DOHH2 (cell line): ENCODE data around the gene SPTBN4.
A peak's percentile ranks its signal among the peaks of the same experiment; 100 is the strongest.
"Not testable (repeated sequence)": the region's sequence is repeated elsewhere in the genome, so short reads cannot be mapped to it uniquely, and the experiment has no call there.

ENCODE experiments used
- H3F3A ChIP-seq: fragments of 200-600 bp; sonication (generic), shearing (Covaris generic); 2 replicates; pipeline ENCODE4 v1.6.0; 2016; ENCODE audit warnings: antibody characterized with exemption, mild to moderate bottlenecking; ENCODE audit not compliant: control insufficient read depth, insufficient read depth
- H3K27ac ChIP-seq: fragments of 200-600 bp; sonication (generic); 2 replicates; pipeline ENCODE4 v1.5.1; 2014; ENCODE audit warnings: low read depth, mild to moderate bottlenecking, low read length, moderate library complexity
- H3K27me3 ChIP-seq: fragments of 200-600 bp; sonication (generic); 2 replicates; pipeline ENCODE4 v1.6.1; 2014; ENCODE audit warnings: mild to moderate bottlenecking, low read length, mixed read lengths; ENCODE audit not compliant: control insufficient read depth
- H3K36me3 ChIP-seq: fragments of 200-600 bp; sonication (generic); 2 replicates; pipeline ENCODE4 v1.6.1; 2014; ENCODE audit warnings: mild to moderate bottlenecking, low read length, moderate library complexity, mixed read lengths; ENCODE audit not compliant: control insufficient read depth
- H3K4me1 ChIP-seq: fragments of 200-600 bp; sonication (generic); 2 replicates; pipeline ENCODE4 v1.6.1; 2014; ENCODE audit warnings: mild to moderate bottlenecking, low read length, mixed read lengths; ENCODE audit not compliant: control insufficient read depth
- H3K4me2 ChIP-seq: fragments of 200-600 bp; sonication (generic); 2 replicates; pipeline ENCODE4 v1.6.0; 2014; ENCODE audit warnings: mild to moderate bottlenecking, low read length, moderate library complexity
- H3K4me3 ChIP-seq: fragments of 200-600 bp; sonication (generic); 2 replicates; pipeline ENCODE4 v1.5.1; 2014; ENCODE audit warnings: mild to moderate bottlenecking, low read length, mixed read lengths
- H3K79me2 ChIP-seq: fragments of 200-600 bp; sonication (generic); 2 replicates; pipeline ENCODE4 v1.6.1; 2014; ENCODE audit warnings: mild to moderate bottlenecking, low read length, mixed read lengths; ENCODE audit not compliant: control insufficient read depth
- H3K9me2 ChIP-seq: fragments of 200-600 bp; sonication (generic); replicated peaks from 2 replicates; pipeline ENCODE4 v1.6.1; 2014; ENCODE audit warnings: mild to moderate bottlenecking, low read length, mixed read lengths; ENCODE audit not compliant: control insufficient read depth
- H3K9me3 ChIP-seq: fragments of 200-600 bp; sonication (generic); 2 replicates; pipeline ENCODE4 v1.6.1; 2014; ENCODE audit warnings: antibody characterized with exemption, low read length, mixed read lengths; ENCODE audit not compliant: control insufficient read depth, insufficient read depth
- H4K20me1 ChIP-seq: fragments of 200-600 bp; sonication (generic); 2 replicates; pipeline ENCODE4 v1.6.0; 2014; ENCODE audit warnings: low read depth, mild to moderate bottlenecking, antibody characterized with exemption, low read length, moderate library complexity; ENCODE audit not compliant: control insufficient read depth, insufficient read depth
- EZH2phosphoT487 ChIP-seq: fragments of 200-600 bp; sonication (generic); IDR thresholded peaks from 2 replicates; pipeline ENCODE4 v1.6.1; 2017; ENCODE audit warnings: borderline replicate concordance, mild to moderate bottlenecking, antibody characterized with exemption, low read length, moderate library complexity, mixed read lengths
- TF ChIP-seq, protein P1 (sequence below): fragments of 200-600 bp; sonication (generic); IDR thresholded peaks from one replicate; pipeline ENCODE4 v1.5.1; 2014; ENCODE audit warnings: antibody characterized with exemption, mild to moderate bottlenecking, low read depth, low read length; ENCODE audit not compliant: poor library complexity, severe bottlenecking

The SPTBN4 gene

DNA sequence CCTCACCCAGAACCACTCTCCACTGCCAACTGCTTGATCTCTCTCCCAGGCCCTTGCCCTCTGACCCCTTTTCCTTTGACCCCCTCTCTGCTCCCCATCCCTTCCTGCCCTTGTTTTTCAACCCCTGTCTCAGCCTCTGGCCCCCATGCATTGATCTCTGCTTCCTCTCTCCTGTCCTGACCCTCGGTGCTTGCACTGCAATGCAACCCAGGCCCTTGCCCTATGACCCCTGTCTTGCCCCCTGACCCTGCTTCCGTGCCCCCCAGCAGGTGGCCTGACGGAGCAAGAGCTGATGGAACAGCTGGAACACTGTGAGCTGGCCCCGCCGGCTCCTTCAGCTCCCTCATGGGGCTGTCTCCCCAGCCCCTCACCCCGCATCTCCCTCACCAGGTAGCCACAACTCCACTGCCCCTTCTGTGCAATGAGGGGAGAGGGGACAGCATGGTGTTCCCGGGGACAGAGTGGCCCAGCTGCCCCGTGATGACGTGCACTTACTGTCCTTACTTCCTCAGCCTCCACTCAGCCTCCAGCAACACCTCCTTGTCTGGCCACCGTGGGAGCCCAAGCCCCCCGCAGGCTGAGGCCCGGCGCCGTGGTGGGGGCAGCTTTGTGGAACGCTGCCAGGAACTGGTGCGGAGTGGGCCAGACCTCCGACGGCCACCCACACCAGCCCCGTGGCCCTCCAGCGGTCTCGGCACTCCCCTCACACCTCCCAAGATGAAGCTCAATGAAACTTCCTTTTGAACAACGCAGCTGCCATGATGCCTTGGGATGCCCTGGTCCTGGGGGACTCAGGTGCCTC, 123.9 kb downstream of the SPTBN4 start:
- no peak overlapping the region for H3K4me3 ChIP-seq
- H3K4me1 ChIP-seq, result peaks cover 16% of the 10 kb centered on the region
- TF ChIP-seq EZH2phosphoT487, result no peak
- TF ChIP-seq, protein P1, sequence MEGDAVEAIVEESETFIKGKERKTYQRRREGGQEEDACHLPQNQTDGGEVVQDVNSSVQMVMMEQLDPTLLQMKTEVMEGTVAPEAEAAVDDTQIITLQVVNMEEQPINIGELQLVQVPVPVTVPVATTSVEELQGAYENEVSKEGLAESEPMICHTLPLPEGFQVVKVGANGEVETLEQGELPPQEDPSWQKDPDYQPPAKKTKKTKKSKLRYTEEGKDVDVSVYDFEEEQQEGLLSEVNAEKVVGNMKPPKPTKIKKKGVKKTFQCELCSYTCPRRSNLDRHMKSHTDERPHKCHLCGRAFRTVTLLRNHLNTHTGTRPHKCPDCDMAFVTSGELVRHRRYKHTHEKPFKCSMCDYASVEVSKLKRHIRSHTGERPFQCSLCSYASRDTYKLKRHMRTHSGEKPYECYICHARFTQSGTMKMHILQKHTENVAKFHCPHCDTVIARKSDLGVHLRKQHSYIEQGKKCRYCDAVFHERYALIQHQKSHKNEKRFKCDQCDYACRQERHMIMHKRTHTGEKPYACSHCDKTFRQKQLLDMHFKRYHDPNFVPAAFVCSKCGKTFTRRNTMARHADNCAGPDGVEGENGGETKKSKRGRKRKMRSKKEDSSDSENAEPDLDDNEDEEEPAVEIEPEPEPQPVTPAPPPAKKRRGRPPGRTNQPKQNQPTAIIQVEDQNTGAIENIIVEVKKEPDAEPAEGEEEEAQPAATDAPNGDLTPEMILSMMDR, result no peak
- H3K36me3 ChIP-seq, result peaks cover 6% of the 10 kb centered on the region; the same call in 1 of the 2 replicates
- 0 out of 2 replicates have a peak, but pooled peaks cover 4% of the 10 kb centered on the region for H3F3A ChIP-seq
- no peak overlapping the region for H3K4me2 ChIP-seq
- no peaks in the 10 kb centered on the region for H3K9me3 ChIP-seq
- H3K79me2 ChIP-seq, result no peaks in the 10 kb centered on the region
- no peaks in the 10 kb centered on the region for H3K27me3 ChIP-seq
- no peaks in the 10 kb centered on the region for H4K20me1 ChIP-seq
- no peaks in the 10 kb centered on the region for H3K9me2 ChIP-seq
- no peak overlapping the region for H3K27ac ChIP-seq

DNA sequence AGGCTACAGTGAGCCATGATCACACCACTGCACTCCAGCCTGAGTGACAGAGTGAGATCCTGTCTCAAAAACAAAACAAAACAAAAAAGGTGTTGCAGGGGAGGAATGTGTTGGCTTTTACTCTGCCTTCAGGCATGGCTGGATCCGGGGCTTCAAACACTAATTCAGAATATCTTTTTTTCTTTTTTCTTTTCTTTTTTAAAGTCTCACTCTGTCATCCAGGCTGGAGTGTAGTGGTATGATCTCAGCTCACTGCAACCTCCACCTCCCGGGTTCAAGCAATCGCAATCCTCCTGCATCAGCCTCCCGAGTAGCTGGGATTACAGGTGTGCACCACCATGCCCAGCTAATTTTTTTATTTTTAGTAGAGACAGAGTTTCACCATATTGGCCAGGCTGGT, 124.9 kb downstream of the SPTBN4 start:
- peaks cover 16% of the 10 kb centered on the region for H3K4me1 ChIP-seq
- not testable (repeated sequence) for H3K4me3 ChIP-seq, H3K27me3 ChIP-seq, H3K79me2 ChIP-seq, H4K20me1 ChIP-seq, H3K4me2 ChIP-seq, H3K9me3 ChIP-seq, H3K36me3 ChIP-seq, H3K9me2 ChIP-seq, H3F3A ChIP-seq, H3K27ac ChIP-seq

DNA sequence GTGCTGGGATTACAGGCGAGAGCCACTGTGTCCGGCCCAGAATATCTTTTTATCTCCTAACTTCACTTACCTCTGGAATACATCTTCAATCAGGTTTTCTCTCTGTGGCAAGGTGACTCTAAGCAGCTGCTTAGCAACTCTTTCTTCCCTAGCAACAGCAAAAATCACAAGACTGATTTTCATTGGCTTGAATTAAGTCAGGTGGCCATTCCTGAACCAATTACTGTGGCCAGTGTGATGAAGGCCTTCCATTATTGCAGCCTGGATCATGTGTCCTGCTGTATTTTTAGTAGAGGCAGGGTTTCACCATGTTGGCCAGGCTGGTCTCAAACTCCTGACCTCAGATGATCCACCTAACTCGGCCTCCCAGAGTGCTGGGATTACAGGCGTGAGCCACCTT, 125.4 kb downstream of the SPTBN4 start:
- no peak overlapping the region for H3K4me2 ChIP-seq
- TF ChIP-seq, protein P1, result no peak
- TF ChIP-seq EZH2phosphoT487, result no peak
- no peaks in the 10 kb centered on the region for H3K9me3 ChIP-seq
- peaks cover 3% of the 10 kb centered on the region for H3K27me3 ChIP-seq
- H3K9me2 ChIP-seq, result no peaks in the 10 kb centered on the region
- H3K27ac ChIP-seq, result no peak overlapping the region
- 0 out of 2 replicates have a peak, but pooled peaks cover 4% of the 10 kb centered on the region for H3F3A ChIP-seq
- peaks cover 3% of the 10 kb centered on the region; the same call in 1 of the 2 replicates for H3K36me3 ChIP-seq
- no peaks in the 10 kb centered on the region for H3K79me2 ChIP-seq
- peaks cover 16% of the 10 kb centered on the region for H3K4me1 ChIP-seq
- no peak overlapping the region for H3K4me3 ChIP-seq
- no peaks in the 10 kb centered on the region for H4K20me1 ChIP-seq

DNA sequence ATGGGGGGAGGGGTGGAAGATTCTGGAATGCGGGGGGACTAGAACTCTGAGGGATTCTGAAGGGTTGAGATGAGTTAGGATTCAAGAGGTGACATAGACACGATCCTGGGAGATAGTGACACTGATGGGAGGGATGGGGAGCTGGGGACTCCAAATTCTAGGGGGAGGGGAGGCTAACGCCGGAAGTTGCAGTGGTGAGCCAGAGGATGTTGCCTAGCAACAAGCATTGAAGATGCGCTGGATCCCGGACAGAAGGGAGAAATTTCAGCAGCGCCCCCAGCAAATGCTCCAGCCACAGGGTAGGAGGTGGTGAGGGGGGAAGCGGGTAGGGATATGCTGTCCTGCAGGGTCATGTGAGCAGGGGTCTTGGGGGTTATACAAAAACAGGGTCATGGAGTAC, 127.5 kb downstream of the SPTBN4 start:
- Histone ChIP-seq H3K79me2 (no peaks in the 10 kb centered on the region), H3F3A (0 out of 2 replicates have a peak, but pooled peaks cover 4% of the 10 kb centered on the region), H3K4me3 (no peak overlapping the region), H3K9me2 (no peaks in the 10 kb centered on the region), H3K4me1 (peaks cover 32% of the 10 kb centered on the region), H3K36me3 (no peaks in the 10 kb centered on the region), H4K20me1 (0 out of 2 replicates have a peak, but pooled peaks cover 2% of the 10 kb centered on the region), H3K9me3 (no peaks in the 10 kb centered on the region), H3K27ac (no peak overlapping the region), H3K4me2 (peak overlapping the region; percentile 25), H3K27me3 (peaks cover 20% of the 10 kb centered on the region)
- TF ChIP-seq, protein P1, result no peak
- no peak for TF ChIP-seq EZH2phosphoT487
